ACC112 (cell line): ENCODE data around the gene KIF12.

Source experiments
- H2AFZ ChIP-seq: fragments of 200-600 bp; sonication (generic); one replicate; pipeline ENCODE4 v1.6.0; 2017; ENCODE audit warnings: antibody characterized with exemption, low read length; ENCODE audit not compliant: unreplicated experiment
- H3K27ac ChIP-seq: fragments of 200-600 bp; sonication (generic); 2 replicates; pipeline ENCODE4 v1.5.1; 2014; ENCODE audit warnings: low read depth, mild to moderate bottlenecking, antibody characterized with exemption, low read length, moderate library complexity
- H3K27me3 ChIP-seq: fragments of 200-600 bp; sonication (generic); 2 replicates; pipeline ENCODE4 v1.6.1; 2014; ENCODE audit warnings: mild to moderate bottlenecking, antibody characterized with exemption, low read length, moderate library complexity, mixed read lengths; ENCODE audit not compliant: insufficient read depth
- H3K36me3 ChIP-seq: fragments of 200-600 bp; sonication (generic); 2 replicates; pipeline ENCODE4 v1.6.1; 2016; ENCODE audit warnings: mild to moderate bottlenecking, antibody characterized with exemption, low read length, moderate library complexity, mixed read lengths; ENCODE audit not compliant: insufficient read depth
- H3K4me1 ChIP-seq: fragments of 200-600 bp; sonication (generic); one replicate; pipeline ENCODE4 v1.6.1; 2016; ENCODE audit warnings: low read length, mixed read lengths; ENCODE audit not compliant: insufficient read depth, unreplicated experiment, control insufficient read depth
- H3K4me3 ChIP-seq: fragments of 200-600 bp; sonication (generic); 2 replicates; pipeline ENCODE4 v1.5.1; 2014; ENCODE audit warnings: mild to moderate bottlenecking, low read depth, low read length
- H3K79me2 ChIP-seq: fragments of 200-600 bp; sonication (generic); one replicate; pipeline ENCODE4 v1.6.0; 2016; ENCODE audit warnings: low read length; ENCODE audit not compliant: control insufficient read depth, unreplicated experiment, insufficient read depth

KIF12 gene

DNA sequence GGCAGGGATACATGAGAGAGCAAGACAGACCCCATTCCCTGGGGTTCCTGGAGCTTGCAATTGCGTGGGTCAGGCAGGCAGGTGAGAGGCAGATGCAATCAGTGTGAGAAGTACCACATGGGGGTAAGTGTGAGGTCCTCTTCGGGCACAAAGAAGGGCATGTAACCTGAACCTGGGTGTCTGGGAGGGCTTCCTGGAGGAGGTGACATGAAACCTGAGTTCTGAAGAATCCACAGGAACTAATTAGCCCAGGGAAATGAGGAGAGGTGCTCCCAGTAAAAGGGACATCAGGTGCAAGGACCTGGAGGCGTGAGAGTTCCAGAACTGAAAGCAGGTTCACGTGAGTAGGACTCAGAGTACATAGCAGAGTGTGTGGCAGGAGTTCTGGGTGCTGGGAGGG is 23.5 kb downstream of the KIF12 start:
- H3K4me1 ChIP-seq: no peaks in the 10 kb centered on the region
- no peaks in the 10 kb centered on the region for H3K36me3 ChIP-seq
- H3K27ac ChIP-seq: no peak overlapping the region
- H3K4me3 ChIP-seq: no peak overlapping the region
- H3K27me3 ChIP-seq: peaks cover 26% of the 10 kb centered on the region
- H2AFZ ChIP-seq: no peak overlapping the region
- no peaks in the 10 kb centered on the region for H3K79me2 ChIP-seq

DNA sequence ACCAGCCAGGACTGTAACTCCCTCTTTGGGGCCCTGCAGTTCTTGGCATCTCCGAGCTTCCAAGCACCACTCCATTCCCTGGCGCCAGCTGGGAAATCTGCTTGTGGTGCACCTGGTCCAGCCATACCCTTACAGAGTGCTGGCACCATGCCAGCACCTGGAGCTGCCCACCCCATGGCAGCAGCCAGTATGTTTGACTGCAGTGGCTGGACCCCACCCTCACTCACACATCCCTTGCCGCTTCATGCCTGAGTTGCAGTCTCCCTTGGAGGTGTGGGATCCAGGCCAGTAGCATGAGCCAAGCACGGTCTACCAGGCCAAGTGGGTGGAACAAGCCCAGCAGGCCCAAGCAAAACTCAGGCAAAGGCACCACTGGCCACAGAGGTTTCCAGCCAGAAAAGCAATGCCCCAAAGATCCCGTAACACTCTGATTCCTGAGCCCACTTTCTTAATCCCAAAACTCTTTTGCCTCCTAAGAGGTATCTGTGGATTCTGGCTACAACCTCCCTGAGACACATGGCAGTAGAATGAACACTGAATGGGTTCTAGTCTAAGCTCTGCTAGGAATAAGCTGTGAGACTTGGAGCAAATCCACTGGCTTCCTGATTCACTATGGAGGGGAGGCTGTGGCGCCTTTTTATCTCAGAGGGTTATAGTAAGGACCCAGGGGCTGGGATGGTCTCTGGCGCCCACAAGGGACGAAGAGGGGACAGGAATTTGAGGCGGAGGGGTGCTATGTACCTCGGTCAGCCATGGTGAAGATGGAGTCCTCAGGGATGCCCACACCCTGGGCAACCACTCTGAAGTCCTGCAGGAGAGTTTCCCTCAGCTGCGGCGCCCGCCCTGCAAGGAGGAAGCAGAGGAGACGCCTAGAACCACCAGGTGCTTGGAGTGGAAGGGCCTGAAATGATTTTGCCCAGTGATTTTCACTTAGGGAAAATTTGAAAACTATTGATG is 26.6 kb downstream of the KIF12 start:
- no peak overlapping the region for H2AFZ ChIP-seq
- no peak overlapping the region for H3K4me3 ChIP-seq
- peaks cover 26% of the 10 kb centered on the region for H3K27me3 ChIP-seq
- H3K36me3 ChIP-seq: no peaks in the 10 kb centered on the region
- no peak overlapping the region for H3K27ac ChIP-seq
- H3K79me2 ChIP-seq: no peaks in the 10 kb centered on the region
- no peaks in the 10 kb centered on the region for H3K4me1 ChIP-seq

DNA sequence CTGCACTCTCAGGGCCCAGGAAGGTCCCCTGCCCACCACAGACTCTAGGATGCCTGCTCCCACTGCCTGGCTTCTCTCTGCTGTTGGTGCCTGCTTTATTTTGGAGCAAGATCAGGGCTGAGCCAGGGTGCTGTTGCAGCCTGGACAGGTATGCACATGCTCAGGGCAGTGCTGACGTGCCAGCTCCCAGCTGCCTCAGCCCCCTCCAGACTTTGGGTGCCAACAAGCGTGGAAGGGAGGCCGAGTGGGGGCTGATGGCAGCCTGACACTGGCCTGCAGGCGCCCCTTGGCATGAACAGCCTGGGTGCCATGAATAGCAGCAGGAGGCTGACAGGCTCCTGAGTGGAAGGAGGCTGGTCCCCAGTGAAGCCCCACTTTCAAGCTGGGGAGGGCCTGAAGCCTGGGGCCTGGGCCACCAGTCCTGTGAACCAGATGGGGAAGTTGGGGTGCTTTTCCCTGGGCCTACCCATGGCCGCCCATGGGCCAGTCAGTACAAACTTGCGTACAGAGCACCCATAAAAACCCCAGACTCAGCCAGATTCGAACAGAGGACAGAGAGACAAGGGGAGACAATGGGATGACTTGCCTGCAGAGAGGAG is 27.8 kb downstream of the KIF12 start:
- no peaks in the 10 kb centered on the region for H3K4me1 ChIP-seq
- H3K27me3 ChIP-seq: peaks cover 20% of the 10 kb centered on the region
- no peaks in the 10 kb centered on the region for H3K36me3 ChIP-seq
- H3K27ac ChIP-seq: no peak overlapping the region
- H3K79me2 ChIP-seq: no peaks in the 10 kb centered on the region
- no peak overlapping the region for H3K4me3 ChIP-seq
- H2AFZ ChIP-seq: no peak overlapping the region

DNA sequence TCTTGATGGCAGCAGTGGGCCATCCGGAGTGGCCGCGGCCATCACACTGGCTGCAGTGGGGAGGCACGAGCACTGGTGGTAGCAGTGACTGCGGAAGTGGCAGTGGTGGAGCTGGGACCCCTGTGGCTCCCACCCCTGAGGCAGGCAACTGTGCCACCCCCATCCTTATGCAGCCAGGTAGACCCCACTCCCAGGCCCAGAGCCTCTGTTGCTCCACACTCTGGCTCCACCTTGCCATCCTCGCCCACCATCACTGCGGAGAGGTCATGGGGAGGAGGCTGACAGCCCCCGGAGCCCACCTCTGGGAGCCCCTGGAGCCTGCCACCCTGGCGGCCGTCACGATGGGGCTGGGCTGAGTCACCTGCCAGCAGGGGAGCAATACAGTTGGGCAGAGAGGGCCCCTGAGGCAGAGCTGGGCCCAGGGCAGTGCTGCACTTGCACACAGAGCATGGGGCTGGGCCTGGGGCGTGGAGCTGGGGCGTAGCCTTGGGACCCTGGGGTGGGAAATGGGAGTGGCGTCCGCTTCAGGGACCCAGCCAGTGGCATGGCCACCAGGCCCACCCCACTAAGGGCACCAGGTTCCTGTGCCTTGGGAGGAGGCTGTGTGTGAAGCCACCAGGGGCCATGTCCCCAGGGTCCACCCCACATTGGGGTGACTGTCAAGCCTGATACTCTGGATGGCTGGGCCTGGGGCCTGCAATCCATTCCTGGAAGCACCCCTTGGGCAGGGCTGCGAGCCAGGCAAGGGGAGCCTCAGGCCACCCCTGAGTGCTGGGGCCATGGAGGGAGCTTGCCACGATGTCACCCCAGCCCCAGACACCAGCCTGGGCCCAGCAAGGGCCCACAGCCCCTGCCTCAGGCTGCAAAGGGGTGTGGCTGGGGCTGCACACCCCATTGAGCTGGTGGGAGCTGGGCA is 28.6 kb downstream of the KIF12 start:
- H2AFZ ChIP-seq: no peak overlapping the region
- peaks cover 18% of the 10 kb centered on the region for H3K27me3 ChIP-seq
- no peaks in the 10 kb centered on the region for H3K79me2 ChIP-seq
- H3K4me3 ChIP-seq: no peak overlapping the region
- no peak overlapping the region for H3K27ac ChIP-seq
- no peaks in the 10 kb centered on the region for H3K36me3 ChIP-seq
- no peaks in the 10 kb centered on the region for H3K4me1 ChIP-seq

DNA sequence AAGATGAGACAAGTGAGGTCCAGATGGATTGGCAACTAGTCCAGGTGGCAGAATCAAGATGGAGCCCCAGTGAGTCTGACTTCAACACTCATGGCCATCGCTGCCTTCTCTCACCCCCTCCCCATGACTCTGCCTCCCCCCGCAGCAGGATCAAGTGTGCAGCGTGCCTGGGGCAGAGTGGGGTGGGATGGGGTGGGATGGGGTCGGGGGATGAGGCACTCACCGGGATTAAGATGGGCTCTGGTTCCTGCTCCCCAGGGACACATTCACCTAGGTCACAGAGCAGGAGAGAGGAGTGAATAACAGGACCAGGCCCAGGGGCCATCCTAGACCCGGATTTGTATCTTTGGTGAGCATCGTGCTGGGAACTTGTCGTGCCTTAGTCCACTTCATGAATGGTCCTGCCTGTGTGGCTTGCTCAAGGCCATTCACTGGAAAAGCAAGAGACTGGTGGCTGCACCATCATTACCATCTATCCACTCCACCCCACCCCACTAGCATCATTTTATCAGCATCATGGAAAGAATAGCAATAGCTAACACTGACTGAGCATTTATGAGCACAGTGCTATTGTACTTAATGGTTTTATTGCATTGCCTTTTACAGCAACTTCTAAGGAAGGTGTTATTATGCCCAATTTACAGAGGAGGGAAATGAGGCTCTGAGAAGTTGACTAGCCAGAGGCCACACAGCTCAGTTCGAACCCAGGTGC is 29.5 kb downstream of the KIF12 start:
- no peak overlapping the region for H2AFZ ChIP-seq
- H3K4me1 ChIP-seq: no peaks in the 10 kb centered on the region
- no peaks in the 10 kb centered on the region for H3K79me2 ChIP-seq
- no peak overlapping the region for H3K27ac ChIP-seq
- H3K27me3 ChIP-seq: peaks cover 18% of the 10 kb centered on the region
- H3K4me3 ChIP-seq: no peak overlapping the region
- no peaks in the 10 kb centered on the region for H3K36me3 ChIP-seq

DNA sequence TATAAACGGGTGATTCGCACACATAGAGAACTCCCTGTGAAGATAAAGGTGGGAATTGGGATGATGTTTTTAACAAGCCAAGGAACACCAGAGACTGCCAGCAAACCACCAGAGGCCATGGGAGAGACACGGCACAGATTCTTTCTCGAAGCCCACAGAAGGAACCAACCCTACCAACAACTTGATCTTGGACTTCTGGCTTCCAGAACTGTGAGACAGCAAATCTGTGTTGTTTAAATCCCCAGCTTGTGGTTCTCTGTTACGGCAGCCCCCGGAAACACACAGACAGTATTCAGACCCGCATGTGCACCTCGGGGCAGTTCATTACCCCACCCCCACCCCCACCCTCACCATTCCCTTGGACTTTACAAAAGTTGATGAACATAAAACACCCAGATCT is 33.8 kb downstream of the KIF12 start:
- no peak overlapping the region for H3K4me3 ChIP-seq
- H3K36me3 ChIP-seq: no peaks in the 10 kb centered on the region
- no peaks in the 10 kb centered on the region for H3K79me2 ChIP-seq
- H3K27ac ChIP-seq: no peak overlapping the region
- H3K27me3 ChIP-seq: peaks cover 39% of the 10 kb centered on the region
- no peaks in the 10 kb centered on the region for H3K4me1 ChIP-seq
- no peak overlapping the region for H2AFZ ChIP-seq

DNA sequence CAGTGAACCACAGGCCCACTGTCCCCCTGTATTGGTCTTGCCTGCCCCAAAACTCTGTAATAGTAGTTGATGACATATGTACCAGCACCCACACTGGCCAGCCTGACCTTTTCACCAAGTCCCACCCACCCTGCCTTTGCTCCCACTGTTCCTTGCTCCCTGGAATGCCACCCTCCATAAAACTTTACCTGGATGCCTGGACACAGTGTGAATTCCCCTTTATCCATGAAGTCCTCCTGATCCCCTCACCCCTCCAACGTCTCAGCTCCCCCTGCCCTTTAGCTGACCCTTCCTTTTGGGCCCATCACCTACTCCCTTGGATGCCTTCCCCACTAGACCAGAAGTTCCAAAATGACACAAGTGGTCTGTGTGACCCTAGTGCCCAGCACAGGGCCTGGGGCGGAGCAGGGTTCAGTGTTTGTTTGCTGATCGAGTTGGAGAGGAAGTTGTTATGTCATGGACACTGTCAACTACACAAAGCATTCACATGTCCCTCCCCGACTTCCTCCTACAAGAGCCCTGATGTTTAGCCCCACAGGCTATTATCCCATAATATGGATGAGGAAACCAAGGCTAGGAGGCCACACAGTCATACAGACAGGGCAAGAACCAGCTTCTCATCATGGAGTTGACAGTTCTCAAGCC is 37.1 kb downstream of the KIF12 start:
- Histone ChIP-seq H3K4me1 (no peaks in the 10 kb centered on the region), H3K79me2 (no peaks in the 10 kb centered on the region), H3K36me3 (no peaks in the 10 kb centered on the region), H2AFZ (no peak overlapping the region), H3K27me3 (peaks cover 39% of the 10 kb centered on the region), H3K4me3 (no peak overlapping the region), H3K27ac (no peak overlapping the region)

DNA sequence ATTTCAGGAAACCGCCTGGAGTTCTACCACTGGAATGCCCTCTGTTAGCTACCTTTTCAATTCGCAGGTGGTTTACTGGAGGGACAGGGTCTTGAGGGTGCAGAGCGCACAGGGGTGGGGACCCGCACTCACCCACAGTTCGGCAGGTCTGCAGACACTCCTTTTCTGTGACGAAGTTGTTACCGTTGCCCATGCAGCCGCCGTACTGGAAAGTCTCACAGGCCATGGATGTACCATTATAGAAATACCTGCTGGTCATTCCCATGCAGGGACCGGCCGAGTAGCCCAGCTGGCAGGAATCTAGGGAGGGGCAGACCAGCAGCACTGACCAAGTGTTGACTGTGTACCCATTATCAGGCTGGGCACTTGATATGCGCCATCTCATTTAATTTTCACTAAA is 37.8 kb downstream of the KIF12 start:
- Histone ChIP-seq H3K36me3 (no peaks in the 10 kb centered on the region), H2AFZ (no peak overlapping the region), H3K4me3 (no peak overlapping the region), H3K4me1 (no peaks in the 10 kb centered on the region), H3K79me2 (no peaks in the 10 kb centered on the region), H3K27me3 (peaks cover 39% of the 10 kb centered on the region), H3K27ac (no peak overlapping the region)

DNA sequence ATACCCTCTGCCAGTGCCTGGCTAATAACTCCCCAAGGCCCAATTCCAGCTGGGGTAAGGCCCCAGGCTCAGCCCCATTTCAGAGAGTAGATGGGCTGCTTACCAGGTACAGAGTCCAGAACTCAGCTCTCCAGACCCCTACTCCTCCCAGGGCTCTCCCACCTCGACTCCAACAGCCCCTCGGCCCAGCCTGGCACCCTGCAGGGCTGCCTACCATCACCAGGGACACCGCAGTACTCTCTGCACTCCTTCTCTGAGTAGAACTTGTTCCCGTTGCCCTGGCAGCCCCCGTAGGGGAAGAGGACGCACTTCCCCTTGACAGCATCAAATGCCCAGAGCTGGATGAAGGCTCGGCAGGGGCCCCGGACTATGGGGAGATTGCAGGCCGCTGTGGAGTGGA is 38.4 kb downstream of the KIF12 start:
- Histone ChIP-seq H3K4me3 (no peak overlapping the region), H3K36me3 (no peaks in the 10 kb centered on the region), H3K27ac (no peak overlapping the region), H3K79me2 (no peaks in the 10 kb centered on the region), H2AFZ (no peak overlapping the region), H3K27me3 (peaks cover 34% of the 10 kb centered on the region), H3K4me1 (no peaks in the 10 kb centered on the region)

DNA sequence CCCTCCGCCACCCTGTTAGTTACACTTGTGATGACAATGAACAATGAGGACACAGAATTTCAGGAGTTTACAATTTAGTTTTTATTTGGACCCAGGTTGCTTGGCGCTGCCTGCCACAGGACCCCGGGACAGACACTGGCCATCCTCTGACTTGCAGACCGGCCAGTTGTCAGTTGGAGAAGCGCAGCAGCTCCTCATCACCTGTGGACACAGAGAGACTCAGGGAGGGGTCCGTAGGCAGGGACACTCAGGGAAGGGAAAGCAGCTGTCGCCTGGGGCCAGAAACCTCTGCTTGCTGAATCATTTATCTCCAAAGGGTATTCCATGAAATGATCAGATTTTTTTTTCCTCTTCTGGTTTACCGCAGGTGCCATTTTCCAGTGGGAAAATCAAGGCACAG is 39.0 kb downstream of the KIF12 start:
- Histone ChIP-seq H3K4me1 (no peaks in the 10 kb centered on the region), H3K4me3 (no peak overlapping the region), H3K27me3 (peaks cover 29% of the 10 kb centered on the region), H2AFZ (no peak overlapping the region), H3K79me2 (no peaks in the 10 kb centered on the region), H3K36me3 (no peaks in the 10 kb centered on the region), H3K27ac (no peak overlapping the region)
